Left hindlimb (tissue), 1 donor: ENCODE results near the gene PPP2R5E.

ENCODE experiments used
- DNase-seq: peaks from one replicate; pipeline ENCODE4 v3.0.0-alpha.2; 2018

Gene PPP2R5E

DNA sequence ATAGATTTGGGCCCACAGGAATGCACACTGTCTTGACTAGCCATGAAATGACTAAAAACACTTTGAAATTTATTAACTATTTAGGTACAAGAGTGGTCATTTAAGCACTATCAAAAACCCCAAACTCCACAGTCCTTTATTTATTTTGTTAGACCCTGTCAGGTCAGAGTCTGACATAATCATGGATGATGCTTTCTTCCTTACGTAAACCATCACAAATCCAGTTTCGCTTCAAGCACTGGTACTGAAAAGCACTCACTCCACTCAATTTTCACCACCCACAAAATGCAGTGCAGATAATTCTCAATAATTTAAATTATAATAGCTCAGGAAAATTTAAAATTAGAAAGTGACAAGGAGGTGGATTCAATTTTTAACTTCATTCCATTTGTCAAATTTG is 25.8 kb downstream of the PPP2R5E start:
- no peak for DNase-seq

DNA sequence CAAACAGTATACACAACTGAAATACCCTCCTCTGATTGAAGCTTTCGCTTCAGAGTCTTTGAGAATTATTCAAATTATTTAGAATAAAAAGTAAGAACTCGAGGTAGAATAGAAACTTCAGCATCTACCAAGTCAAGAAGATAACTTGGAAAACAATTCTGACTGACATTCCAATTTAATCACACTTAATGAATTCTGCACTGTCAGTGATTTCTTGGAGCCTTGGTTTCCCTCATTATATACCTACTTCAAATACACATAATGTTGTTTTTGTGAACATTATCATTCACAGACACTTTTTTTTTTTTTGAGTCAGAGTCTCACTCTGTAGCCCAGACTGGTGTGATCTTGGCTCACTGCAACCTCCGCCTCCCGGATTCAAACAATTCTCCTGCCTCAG is 27.9 kb downstream of the PPP2R5E start:
- DNase-seq, result no peak

DNA sequence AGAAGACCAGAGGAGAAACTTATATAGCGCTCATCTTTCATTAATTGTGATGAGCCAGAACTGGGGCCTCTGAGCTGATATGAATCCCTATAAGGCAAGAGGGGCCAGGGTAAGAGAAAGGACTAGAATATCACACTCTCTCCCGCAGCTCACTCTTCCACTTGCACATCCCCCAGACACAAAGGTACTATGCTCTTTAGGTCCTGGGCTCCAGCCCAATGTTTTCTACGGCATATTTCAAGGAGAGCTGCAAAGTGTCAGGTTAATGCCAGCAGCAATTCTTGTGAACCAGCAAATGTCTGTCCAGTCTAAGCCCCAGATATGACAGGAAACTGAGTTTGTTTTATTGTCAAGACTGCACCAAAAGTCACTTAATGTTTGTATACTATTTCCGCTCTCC is 29.4 kb downstream of the PPP2R5E start:
- DNase-seq, result no peak

DNA sequence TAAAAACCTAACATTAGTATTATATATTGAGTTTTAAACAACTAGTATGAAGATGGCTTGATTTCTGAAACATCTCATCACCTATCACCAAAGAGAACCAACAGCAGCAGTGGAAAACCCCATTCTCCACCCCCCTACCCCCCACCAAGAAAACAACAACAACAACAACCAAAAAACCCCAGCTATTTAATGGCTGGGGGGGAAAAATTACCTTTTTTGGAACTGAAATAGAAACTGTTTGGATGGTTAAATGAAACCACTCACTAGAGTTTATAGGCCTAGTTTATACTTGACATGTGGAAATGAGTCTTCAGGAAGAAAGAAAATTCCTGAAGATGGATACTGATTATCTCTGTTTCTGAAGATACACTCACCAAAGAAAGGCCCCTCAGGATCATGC is 30.3 kb downstream of the PPP2R5E start:
- no peak for DNase-seq

DNA sequence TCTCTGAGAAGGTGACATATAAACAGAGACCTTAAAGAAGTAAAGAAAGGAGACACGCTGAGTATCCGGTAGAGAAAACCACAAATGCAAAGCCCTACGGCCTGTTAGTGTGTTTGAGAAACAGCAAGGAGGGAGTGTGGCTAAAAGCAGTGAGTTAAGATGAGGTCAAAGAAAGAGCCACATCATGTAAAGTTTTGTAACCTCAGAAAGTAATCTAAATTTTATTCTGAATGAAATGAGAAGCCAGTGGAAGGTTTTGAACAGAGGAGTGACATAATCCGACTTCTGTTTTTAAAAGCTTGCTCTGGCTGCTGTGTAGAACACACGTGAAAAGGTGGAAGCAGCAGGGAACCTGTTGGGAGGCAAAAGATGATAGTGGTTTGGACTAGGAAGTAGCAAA is 32.6 kb downstream of the PPP2R5E start:
- no peak for DNase-seq

DNA sequence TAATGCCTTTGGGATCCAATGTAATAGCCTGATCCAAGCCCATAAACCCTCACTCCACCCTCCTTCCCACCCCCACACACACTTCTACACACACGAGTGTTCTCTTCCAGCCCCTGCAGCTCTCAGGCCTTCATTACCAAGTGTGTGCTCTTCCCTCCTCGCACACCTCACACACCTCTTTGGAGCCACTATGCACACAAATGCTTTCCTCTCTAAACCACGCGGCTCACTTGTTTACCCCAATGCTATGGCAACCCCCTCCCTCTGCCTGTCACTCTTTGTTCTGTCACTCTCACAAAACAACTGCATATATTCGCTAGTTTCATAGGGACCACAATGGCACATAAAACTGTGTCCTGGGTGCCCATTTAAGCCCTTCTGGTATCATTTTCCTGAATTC is 35.1 kb downstream of the PPP2R5E start:
- no peak for DNase-seq

DNA sequence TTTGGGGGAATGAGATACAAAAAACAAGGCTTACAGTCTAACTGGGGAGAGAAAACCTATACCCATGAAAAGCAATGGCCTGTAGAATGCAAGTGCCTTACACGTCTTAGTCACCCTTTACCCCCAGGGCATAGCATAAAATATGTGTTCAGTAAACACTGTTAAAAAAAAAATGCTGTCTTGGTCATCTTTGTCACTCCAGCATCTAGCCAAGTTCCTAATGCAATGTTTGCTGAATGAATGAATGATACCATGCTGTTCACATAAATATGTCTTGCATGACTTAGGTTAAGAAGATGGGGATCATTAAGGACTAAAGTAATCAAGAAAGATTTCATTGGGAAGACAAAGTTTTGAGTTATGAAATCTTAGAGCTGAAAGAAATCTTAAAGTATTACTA is 38.5 kb downstream of the PPP2R5E start:
- DNase-seq, result no peak

DNA sequence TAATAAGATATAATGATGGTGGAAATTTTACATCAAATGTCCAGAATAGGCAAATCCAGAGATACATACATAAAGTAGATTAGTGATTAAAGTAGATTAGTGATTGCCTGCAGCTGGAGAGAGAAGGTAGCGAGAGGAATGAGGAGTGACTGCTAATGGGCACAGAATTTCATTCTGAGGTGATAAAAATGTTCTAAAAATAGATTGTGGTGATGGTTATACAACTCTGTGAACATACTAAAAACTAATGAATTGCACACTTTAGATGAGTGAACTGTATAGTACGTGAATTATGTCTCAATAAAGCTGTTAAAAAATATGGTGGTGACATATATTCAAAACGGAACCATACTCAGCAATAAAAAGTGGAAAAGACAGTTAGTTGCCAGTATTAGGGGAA is 41.7 kb downstream of the PPP2R5E start:
- no peak for DNase-seq

DNA sequence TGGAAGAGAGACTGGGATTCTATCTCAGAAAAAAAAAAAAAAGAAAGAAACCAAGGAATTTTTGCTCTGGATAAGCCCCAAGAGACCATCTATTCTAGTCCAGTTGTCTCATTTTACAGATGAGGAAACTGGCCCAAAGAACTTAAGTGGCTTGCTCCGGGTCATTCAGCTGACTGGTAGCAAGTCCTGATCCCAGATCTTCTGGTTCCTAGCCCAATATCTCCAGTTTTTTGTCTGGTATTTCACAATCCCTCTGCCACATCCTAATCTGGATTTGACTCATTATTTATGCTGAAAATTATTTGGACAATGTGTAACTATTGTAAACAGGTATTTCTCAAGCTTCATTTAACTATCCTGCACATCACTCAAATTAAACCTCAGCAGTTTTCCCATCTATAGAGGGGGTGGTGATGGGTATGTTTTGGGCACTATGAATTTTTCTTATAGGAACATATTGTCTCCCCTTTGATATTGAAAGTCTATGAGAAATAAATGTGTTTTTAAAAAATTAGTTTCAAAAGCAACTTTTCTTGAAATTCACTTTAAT is 43.4 kb downstream of the PPP2R5E start:
- no peak for DNase-seq

DNA sequence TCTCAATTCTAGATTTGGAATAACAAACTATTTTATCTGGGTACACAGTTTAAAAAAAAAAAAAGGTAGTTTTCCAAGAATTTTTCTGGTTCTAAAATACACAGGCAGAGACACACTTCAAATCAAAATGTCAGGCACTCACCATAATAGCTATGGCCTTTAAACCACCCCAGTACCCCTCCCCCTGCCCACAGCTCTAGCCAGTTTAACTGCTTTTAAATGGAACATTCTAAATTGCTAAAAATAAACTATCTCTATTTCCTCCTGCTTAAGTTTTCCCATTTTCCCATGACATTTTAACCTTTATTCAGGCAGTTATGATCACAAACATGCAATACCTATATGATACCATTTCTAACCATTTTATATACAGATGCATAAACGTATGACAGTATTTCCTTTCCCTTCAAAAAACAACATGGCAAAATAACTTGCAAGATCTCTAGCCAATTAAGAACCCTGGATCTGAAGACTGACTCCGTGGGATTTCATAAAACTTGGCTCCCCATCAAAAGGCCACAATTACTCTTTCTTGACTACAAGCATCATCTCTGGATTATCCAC is 46.3 kb downstream of the PPP2R5E start:
- DNase-seq, result peak; percentile 45

DNA sequence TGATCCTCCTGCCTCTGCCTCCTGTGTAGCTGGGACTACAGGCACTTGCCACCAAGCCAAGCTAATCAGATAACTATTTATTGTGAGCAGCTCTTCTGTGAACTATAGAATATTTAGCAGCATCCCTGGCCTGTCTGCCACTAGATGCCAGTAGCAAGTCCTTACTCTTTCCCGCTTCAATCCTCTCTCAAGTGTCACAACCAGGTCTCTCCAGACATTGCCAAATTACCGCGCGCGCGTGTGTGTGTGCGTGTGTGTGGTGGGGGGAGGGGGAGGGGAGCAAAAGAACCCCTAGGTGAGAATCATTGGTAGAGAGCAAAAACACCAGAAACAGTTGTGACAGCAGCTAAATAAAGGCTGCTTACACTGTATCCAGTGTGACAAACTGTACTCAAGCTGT is 49.9 kb downstream of the PPP2R5E start:
- DNase-seq, result no peak

DNA sequence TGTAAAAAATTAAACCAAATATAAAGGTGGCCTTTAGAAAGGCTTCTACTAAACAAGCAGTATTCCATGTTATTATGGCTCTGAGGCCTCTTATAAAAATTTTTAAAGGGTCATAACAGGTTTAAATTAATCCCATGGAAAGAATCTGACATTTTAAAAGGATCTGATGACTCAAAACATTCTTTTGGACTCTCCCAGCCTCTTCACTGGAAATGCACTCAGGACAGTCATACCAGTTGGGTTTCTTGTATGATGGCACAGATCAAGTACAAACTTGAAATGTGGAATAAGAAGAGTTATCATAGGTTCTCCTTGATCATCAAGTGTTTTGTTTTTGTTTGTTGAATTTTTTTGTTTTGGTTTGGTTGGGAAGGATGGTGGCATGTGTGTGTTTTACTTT is 50.8 kb downstream of the PPP2R5E start:
- DNase-seq, result no peak

DNA sequence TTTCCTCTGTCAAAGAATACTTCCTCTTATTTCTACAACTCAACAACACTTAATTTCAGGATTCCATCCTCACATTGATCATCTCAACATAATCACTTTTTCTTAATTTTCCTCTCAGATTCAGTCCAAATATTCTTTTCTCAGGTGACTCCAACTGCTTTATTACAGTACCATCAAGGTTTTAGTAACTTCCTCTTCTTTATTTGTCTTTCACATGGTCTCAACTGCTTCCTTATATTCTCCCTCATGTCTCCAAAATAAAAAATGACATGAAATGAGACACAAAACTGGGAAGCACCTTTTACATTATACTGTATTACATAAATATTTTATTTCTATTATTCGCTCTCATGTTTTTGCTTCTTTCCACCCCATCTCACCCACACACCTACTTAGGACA is 55.5 kb downstream of the PPP2R5E start:
- DNase-seq, result no peak

DNA sequence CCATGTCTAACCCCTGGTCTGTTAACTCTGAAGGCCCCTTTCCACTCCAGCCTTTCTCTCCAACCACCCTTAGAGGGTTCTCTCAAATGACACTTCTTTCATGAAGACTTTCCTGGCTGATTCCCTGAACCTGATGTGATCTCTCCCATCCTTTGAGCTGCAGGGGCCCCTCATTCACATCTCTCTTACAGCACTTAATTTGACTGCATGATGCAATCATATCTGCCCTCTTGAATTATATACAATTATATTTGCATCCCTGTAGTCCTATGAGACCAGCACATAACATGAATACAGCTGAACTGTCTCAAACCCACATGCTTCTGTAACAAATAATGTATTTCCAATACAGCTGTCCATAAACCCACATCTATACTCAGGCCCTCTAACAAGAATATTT is 56.4 kb downstream of the PPP2R5E start:
- no peak for DNase-seq

DNA sequence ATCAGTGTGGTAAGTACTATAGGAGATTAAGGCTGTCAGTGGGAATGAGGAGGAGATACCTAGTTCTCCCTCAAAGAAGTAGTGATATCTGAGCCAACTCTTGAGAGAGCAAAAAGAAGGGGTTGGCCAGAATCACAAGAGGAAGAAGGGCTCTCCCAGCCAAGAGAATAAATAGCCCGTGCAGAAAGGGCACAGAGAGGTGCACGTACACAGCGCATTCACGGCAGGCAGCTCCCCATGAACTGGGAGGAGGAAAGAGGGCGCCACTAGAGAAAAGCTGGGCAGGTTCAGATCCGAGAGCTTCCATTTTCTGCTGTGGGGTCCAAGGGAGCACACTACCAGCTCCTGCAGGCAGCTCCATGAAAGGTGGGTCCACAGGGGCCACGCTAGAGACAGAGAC is 59.9 kb downstream of the PPP2R5E start:
- no peak for DNase-seq

DNA sequence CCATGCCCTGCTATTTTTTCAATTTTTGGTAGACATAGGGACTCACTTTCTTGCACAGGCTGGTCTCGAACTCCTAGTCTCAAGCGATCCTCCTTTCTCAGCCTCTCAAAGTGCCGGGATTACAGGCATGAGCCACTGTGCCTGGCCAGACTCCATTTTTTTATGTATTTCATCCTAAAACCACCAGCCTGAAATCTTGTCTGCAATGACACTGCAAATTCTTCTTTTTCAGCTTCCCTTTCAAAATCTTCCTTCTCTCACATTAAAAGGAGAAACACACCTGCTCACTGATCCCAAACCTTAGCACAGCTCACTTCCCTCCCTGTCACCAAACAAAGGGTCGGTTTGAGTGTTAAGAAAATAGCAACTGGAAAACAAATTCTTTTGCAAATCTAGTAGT is 62.6 kb downstream of the PPP2R5E start:
- no peak for DNase-seq

DNA sequence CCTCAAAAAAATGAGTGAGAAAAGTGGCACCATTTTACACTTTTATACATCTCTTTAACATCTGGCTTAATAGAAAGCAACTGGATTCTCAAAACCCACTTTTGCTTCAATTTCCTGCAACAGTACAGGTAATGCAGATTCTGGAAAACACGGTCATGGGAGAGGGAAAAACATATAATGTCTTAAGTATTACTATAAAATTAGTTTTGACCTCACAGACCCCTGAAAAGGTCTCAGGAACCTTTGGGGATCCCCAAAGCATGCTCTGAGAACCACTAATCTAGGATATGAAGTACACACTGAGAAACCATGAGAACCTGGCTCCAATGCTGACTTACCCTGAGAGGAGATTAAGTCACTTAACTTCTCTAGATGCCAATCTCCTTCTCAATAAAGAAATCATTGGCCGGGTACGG is 64.7 kb downstream of the PPP2R5E start:
- no peak for DNase-seq

DNA sequence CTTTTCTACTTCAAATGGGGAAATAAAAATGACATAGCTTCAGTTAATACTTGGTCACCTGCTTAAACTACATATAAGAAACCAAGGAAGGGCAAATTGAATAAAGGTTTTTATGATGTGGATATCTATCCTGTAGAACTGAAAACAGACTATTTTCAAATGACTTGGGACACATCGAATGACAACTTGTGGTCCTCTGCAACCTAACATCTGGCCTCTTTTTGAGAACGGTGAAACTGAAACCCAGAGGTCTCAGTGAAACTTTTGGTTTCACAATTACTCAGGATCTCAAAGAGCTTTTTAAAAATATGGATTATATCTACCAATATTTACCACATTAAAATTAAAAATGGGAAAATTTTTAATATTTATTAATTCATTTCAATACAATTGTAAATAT is 65.2 kb downstream of the PPP2R5E start:
- DNase-seq, result no peak

DNA sequence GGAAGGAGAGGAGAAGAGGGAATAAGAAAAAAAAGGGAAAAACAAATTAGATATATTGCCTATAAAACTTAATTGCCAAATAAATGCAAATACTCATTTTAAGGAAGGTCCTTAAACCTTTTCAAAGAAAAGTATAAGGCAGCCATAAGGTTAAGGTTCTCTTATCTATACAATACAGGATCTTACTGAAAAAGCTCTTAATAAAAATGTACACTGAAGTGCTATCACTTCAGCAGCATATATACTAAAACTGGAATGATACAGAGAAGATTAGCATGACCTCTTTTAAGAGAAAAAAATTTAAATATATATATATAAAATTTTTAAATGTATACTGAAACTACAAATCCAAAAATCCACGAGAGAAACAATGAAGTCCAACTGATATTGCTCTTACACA is 65.6 kb downstream of the PPP2R5E start:
- no peak for DNase-seq

DNA sequence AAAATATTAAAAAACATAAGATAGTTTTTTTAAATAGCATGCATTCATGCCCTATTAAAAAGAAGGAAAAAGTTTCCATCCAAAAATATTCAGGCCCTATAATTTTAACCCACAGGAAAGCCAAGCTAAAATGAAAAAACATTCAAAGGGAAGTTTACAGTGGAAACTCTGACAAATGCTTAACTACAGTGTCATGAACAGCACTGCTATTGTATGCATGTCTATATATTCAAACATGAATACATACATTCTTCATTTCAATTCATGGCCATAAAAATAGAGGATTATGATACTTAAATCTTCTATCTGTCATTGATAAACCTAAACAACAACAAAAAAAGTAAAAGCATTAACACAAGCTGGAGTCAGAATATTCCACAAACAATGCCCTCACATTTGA is 67.4 kb downstream of the PPP2R5E start:
- DNase-seq, result no peak

DNA sequence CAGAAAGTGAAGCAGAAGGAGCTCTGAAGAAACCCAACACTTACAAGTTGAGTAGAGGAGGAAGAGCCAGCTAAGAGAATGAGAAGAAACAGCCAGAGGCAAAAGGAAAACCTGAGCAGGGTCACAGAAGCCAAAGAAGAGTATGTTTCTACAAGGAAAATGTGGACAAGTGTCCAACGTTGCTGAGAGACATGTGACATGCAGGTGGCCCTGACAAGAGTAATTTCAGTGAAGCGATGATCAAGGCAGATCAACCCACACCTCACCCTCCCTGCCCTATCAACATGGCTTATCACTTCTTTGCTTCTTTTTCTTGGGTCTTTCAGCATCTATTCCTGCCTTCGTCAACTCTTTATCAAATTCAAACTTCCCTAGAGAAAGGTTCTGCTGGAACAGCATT is 68.3 kb downstream of the PPP2R5E start:
- DNase-seq, result no peak

DNA sequence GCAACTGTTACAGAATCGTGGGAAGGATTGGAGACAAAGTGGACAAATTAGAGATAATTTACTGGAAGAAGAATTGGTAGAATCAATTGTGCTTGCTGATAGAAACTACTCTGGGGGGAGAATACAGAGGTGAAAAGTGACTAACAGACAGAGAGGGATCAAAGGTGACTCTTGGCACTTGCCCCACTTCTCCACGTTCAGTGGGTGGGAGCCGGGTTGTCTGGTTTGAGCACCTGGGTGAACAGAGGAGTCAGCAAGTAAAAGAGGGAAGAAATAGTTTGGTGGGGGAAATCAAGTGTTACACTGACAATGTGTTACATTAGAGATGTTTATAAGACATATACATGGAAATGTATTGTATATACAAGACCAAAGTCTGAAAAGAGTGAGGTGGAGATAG is 69.1 kb downstream of the PPP2R5E start:
- DNase-seq, result no peak

DNA sequence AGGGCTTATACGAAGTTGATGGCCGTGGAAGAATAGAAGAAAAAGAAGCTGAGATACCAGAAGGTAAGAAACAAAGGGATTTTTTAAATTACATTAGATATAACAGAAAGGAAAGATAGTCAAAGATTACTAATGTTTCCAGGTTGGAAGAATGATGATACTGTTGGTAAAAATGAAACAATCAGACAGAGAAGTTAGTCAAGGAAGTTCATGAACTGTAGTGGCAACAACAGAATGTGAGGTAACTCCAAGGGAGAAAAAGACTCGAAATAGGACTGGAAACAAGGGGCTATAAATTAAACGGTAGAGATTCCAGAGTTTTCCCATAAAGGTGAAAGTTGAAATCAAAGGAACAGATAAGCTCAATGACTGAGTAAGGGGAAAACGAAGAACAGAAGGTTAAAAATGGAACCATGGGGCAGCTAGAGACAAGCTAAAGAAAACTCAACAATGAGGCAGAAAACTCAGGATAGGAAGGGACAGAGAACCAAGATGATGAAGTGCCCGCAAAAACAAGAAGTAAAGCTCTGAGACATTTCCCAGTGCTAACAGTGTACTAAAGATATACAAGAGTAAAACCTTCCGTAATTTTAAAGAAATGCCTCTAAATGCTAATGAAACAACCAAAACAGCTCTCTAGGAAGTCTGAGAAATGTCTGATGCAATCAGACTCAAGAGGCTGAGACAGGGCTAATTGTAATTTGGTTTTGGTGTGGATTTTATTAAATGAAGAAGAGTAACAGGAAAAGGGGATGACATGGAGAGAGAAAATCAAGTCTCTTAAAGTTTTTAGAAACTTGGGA is 70.0 kb downstream of the PPP2R5E start:
- DNase-seq, result no peak

DNA sequence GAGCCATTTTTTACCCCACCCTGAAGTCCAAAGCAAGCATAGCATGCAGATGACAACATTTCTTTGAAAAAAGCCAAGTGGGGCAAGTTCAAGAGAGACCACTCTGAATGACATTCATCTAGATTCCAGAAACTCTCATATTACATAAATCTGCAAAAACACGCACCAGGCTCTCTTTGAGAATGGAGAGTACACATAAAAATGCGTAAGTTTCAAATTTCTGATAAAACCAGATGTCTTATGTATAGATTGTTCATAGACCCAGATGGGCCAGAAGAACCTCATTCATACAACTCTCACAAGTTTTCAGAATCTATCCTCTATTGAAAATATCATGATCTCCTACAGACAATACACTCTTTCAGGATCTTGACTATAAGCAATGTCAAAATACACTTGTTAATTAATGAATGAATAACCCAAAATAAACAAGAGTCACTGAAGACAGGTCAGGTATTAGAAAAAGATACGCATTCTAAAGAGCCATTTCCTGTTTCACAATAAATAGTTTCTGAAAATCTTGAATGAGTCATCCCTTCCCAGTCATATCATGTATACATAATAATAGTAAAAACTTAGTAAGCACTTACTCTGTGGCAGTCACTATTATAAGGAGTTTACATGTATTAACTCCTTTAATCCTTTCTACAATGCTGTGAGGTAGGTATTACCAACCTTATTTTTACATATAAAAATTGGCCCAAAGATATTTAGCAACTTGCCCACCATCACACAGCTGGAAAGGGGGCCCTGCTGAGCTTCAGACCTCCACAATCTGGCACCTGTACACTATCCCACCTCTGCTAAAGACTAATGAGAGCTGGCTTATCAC is 72.0 kb downstream of the PPP2R5E start:
- DNase-seq, result no peak
